Fibroblast of the conjunctiva (primary cell): ENCODE data around the gene CHRNA4.

Experiments
- DNase-seq: peaks from one replicate; pipeline ENCODE4 v3.0.0-alpha.2; 2010; ENCODE audit warnings: low read depth

CHRNA4 gene

GRCh38 chr20:63377951-63378381 is 16.8 kb upstream of the CHRNA4 start:
- no peak for DNase-seq

- no peak for DNase-seq
Measured at GRCh38 chr20:63377256-63377941, 16.2 kb upstream of the CHRNA4 start.

- no peak for DNase-seq
Measured at GRCh38 chr20:63376283-63377250, 15.4 kb upstream of the CHRNA4 start.

- DNase-seq, result no peak
Measured at GRCh38 chr20:63375438-63375837, 14.3 kb upstream of the CHRNA4 start.

- DNase-seq, result no peak
Measured at GRCh38 chr20:63374504-63374903, 13.4 kb upstream of the CHRNA4 start.

- DNase-seq, result no peak
Measured at GRCh38 chr20:63373996-63374395, 12.8 kb upstream of the CHRNA4 start.

- DNase-seq, result no peak
Measured at GRCh38 chr20:63372971-63373885, 12.1 kb upstream of the CHRNA4 start.

GRCh38 chr20:63371291-63371865 is 10.2 kb upstream of the CHRNA4 start:
- DNase-seq, result no peak

GRCh38 chr20:63370618-63371187 is 9.6 kb upstream of the CHRNA4 start:
- no peak for DNase-seq

- no peak for DNase-seq
Measured at GRCh38 chr20:63369724-63370617, 8.8 kb upstream of the CHRNA4 start.

- no peak for DNase-seq
Measured at GRCh38 chr20:63369024-63369530, 7.9 kb upstream of the CHRNA4 start.

GRCh38 chr20:63368151-63368550 is 7.0 kb upstream of the CHRNA4 start:
- DNase-seq, result no peak

- no peak for DNase-seq
Measured at GRCh38 chr20:63367446-63368055, 6.4 kb upstream of the CHRNA4 start.

GRCh38 chr20:63366390-63367365 is 5.5 kb upstream of the CHRNA4 start:
- DNase-seq, result no peak

- no peak for DNase-seq
Measured at GRCh38 chr20:63365601-63366389, 4.6 kb upstream of the CHRNA4 start.

GRCh38 chr20:63364801-63365585 is 3.8 kb upstream of the CHRNA4 start:
- no peak for DNase-seq
